ENCODE results near the gene SP2.

- no peak for TF ChIP-seq CTCF (IDR thresholded peaks at IDR 0.05)
- TF ChIP-seq ZFX (IDR thresholded peaks at IDR 0.05; ENCODE audit: borderline replicate concordance), result no peak
These were observed 74.1 kb downstream of the SP2 start for GRCh38 chr17:47969930-47970724.

Measured in 22Rv1 (cell line).